ENCODE measurements around the gene GNG7.

- TF ChIP-seq CTCF (conservative IDR thresholded peaks at IDR 0.05; ENCODE audit: low read depth, low read length) (no peak), EZH2 (IDR thresholded peaks at IDR 0.05; ENCODE audit: low read length, unreplicated experiment) (no peak)
These were observed 49.3 kb downstream of the GNG7 start for GRCh38 chr19:2653218-2653617.
